Lung (tissue), 12 donors: ENCODE data around the gene RGS5. TPM values are rescaled to one million over a fixed set of nuclear protein-coding genes. Genes with fewer than 3 reads are reported as not detected.
A peak's percentile ranks its signal among the peaks of the same experiment; 100 is the strongest.

Experiments
- ATAC-seq: fragments of 200-7000 bp; cut with Tn5 transposase; one replicate; pipeline ENCODE4 v1.9.1; 2020; ENCODE audit warnings: moderate number of reproducible peaks; ENCODE audit not compliant: insufficient read depth, low FRiP score
- DNase-seq, 3 donors: peaks; one replicate each; pipeline ENCODE4 v3.0.0-alpha.2; 2013 to 2017
- H3K27ac ChIP-seq, 2 donors: one replicate each; pipeline ENCODE4 v1.5.1; 2013; ENCODE audit warnings: mild to moderate bottlenecking in 2 of 2, moderate library complexity in 2 of 2, control low read depth in 1 of 2, inconsistent platforms in 1 of 2, low read depth in 1 of 2, low read length in 1 of 2
- H3K27me3 ChIP-seq, 3 donors: one replicate each; pipeline ENCODE4 v1.5.1; 2013; ENCODE audit warnings: low read length in 2 of 3; ENCODE audit not compliant: control insufficient read depth in 3 of 3, insufficient read depth in 3 of 3
- H3K36me3 ChIP-seq, 4 donors: one replicate each; pipeline ENCODE4 v1.5.1; 2013; ENCODE audit warnings: low read length in 4 of 4, mild to moderate bottlenecking in 1 of 4, moderate library complexity in 1 of 4; ENCODE audit not compliant: control insufficient read depth in 4 of 4, insufficient read depth in 4 of 4
- H3K4me1 ChIP-seq, 5 donors: one replicate each; pipeline ENCODE4 v1.5.1; 2013; ENCODE audit warnings: low read length in 5 of 5, mild to moderate bottlenecking in 2 of 5, moderate library complexity in 1 of 5; ENCODE audit not compliant: control insufficient read depth in 5 of 5, insufficient read depth in 5 of 5
- H3K4me3 ChIP-seq: one replicate; pipeline ENCODE4 v1.5.1; 2013; ENCODE audit warnings: mild to moderate bottlenecking, control low read depth, moderate library complexity
- H3K9ac ChIP-seq, 2 donors: one replicate each; pipeline ENCODE4 v1.5.1; 2013; ENCODE audit warnings: low read length in 2 of 2, control low read depth in 1 of 2; ENCODE audit not compliant: insufficient read depth in 1 of 2
- H3K9me3 ChIP-seq, 4 donors: one replicate each; pipeline ENCODE4 v1.5.1; 2013; ENCODE audit warnings: low read length in 3 of 4, mild to moderate bottlenecking in 1 of 4, moderate library complexity in 1 of 4; ENCODE audit not compliant: control insufficient read depth in 4 of 4, insufficient read depth in 3 of 4
- WGBS, 2 donors: extraction: QIAGEN DNeasy Blood & Tissue Kit; methylation state at CpG; one replicate each; pipeline ENCODE4 v1.1.7; 2013; 5-methylcytosine and 5-hydroxymethylcytosine counted together
- polyA plus RNA-seq, 2 donors: library from polyadenylated mRNA; stranded (reverse); fragments of 200-250 nt; gene quantifications; one replicate each; pipeline ENCODE4 v1.2.1, GENCODE V29; 2013
- total RNA-seq, 2 donors: library from RNA; depleted of rRNA in 1 of 2; stranded (reverse); fragments of >200 nt in 1 of 2; gene quantifications; one replicate each; pipeline ENCODE4 v1.2.1, GENCODE V29; 2014 to 2021
- TF ChIP-seq, protein P1 (sequence below): IDR thresholded peaks from 2 replicates; pipeline ENCODE4 v1.5.1; 2012; ENCODE audit warnings: mild to moderate bottlenecking; ENCODE audit errors: control extremely low read depth, extremely low read depth
- donor health status: control.
- donor health status: control.
- donor health status: Bipolar disorder and iron deficiency.
- donor health status: healthy.
- donor health status: DM: yes; HTN: yes; CAD: no.

RGS5 gene
- total and polyA plus RNA-seq, 4 donors = 10.3 to 77.2 (median 43.5) TPM

- ATAC-seq (no peak), DNase-seq (no peak)
- Histone ChIP-seq H3K9ac (no peak overlapping the region), H3K9me3 (no peaks in the 10 kb centered on the region), H3K36me3 (no peaks in the 10 kb centered on the region), H3K27ac (peak overlapping the region in 1 of 2 donors; percentile 15), H3K4me3 (no peak overlapping the region), H3K4me1 (peaks cover 0 to 13% (median 5%) of the 10 kb centered on the region in 5 donors), H3K27me3 (no peaks in the 10 kb centered on the region)
- TF ChIP-seq, protein P1, sequence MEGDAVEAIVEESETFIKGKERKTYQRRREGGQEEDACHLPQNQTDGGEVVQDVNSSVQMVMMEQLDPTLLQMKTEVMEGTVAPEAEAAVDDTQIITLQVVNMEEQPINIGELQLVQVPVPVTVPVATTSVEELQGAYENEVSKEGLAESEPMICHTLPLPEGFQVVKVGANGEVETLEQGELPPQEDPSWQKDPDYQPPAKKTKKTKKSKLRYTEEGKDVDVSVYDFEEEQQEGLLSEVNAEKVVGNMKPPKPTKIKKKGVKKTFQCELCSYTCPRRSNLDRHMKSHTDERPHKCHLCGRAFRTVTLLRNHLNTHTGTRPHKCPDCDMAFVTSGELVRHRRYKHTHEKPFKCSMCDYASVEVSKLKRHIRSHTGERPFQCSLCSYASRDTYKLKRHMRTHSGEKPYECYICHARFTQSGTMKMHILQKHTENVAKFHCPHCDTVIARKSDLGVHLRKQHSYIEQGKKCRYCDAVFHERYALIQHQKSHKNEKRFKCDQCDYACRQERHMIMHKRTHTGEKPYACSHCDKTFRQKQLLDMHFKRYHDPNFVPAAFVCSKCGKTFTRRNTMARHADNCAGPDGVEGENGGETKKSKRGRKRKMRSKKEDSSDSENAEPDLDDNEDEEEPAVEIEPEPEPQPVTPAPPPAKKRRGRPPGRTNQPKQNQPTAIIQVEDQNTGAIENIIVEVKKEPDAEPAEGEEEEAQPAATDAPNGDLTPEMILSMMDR = no peak
- 84 to 95% methylated on average over 4 of the region's 4 CpGs for WGBS, 2 donors
These were observed 5.7 kb downstream of the RGS5 start for GRCh38 chr1:163197022-163197421.

DNA sequence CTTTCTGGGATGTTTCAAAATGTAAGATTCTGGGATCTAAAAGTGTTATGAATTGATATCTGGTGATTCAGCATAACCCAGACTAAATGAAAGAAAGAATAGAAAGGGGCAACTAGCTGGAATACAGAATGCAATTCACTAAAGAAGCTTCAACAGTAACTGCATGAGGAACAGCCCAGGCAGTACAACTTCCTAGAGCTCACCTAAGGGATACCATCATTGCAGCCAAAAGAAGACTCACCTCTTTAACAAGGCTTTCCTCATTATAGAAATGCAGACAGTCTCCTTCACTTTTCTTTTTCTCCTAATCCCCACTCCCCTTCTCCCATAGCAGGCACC is 6.3 kb downstream of the RGS5 start:
- ATAC-seq = no peak
- DNase-seq = peak in 1 of 3 donors; percentile 6
- Histone ChIP-seq H3K9me3 (no peaks in the 10 kb centered on the region), H3K9ac (no peak overlapping the region), H3K4me3 (no peak overlapping the region), H3K27me3 (no peaks in the 10 kb centered on the region), H3K36me3 (no peaks in the 10 kb centered on the region), H3K4me1 (peaks cover 0 to 13% (median 5%) of the 10 kb centered on the region in 5 donors), H3K27ac (peak overlapping the region in 1 of 2 donors; percentile 15)
- TF ChIP-seq, protein P1 = no peak

- Histone ChIP-seq H3K9me3 (no peaks in the 10 kb centered on the region), H3K27me3 (no peaks in the 10 kb centered on the region), H3K27ac (peak overlapping the region in 1 of 2 donors; percentile 30), H3K4me3 (no peak overlapping the region), H3K4me1 (peaks cover 0 to 13% (median 5%) of the 10 kb centered on the region in 5 donors), H3K36me3 (no peaks in the 10 kb centered on the region), H3K9ac (no peak overlapping the region)
- ATAC-seq (peak; percentile 33), DNase-seq (peak in 2 of 3 donors; percentile 42 to 56)
- WGBS, 2 donors = 35 to 37% methylated on average over 5 of the region's 5 CpGs
- TF ChIP-seq, protein P1 = no peak
These were observed 6.8 kb downstream of the RGS5 start for GRCh38 chr1:163195728-163196448.
